Body of pancreas (tissue), 4 donors: ENCODE data around the gene TCFL5.

Experiments
- CTCF ChIP-seq, 7 experiments: fragments of 450-650 bp in 4 of 7; fragments of 200-600 bp in 3 of 7; sonication (generic) in 3 of 7; IDR thresholded peaks; one replicate each; pipeline ENCODE4 v1.5.1; 2016 to 2019; ENCODE audit warnings: antibody characterized with exemption in 7 of 7
- POLR2A ChIP-seq, 3 donors: fragments of 450-650 bp; IDR thresholded peaks; one replicate each; pipeline ENCODE4 v1.6.1; 2016; ENCODE audit warnings: antibody characterized with exemption in 3 of 3, mild to moderate bottlenecking in 2 of 3

DNA sequence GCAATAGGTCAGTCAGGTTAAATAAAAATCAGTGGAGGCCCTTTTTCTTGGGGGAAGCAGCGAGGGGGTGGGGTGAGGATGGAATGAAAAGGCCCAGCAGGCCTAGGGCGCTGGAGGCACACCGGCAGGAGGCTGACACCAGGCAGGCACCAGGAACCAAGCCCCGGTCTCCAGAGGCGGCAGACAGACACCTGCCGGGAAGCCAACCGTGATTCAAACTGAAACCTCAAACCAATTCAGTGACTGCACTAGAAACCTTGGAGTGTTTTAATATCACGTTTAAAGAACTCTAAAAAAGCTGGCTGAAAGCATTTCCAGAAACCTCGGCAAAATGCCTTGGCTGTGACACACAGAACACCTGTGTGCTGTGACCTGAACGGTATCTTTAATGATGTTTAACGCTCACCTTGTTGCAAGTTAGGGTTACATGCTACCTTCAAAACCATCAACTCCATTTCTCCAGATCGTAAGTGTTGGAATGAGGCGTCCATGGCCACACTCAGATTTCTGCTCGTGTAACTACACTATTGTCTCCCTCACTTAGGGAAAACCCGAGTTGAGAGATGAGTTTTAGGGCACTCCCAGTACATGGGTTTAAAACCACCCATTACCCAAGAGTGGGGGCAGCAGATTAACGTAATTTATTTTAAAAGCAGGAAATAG lies 37.5 kb upstream of the TCFL5 start:
- TF ChIP-seq POLR2A (IDR thresholded peaks at IDR 0.05) = no peak
- TF ChIP-seq CTCF (IDR thresholded peaks at IDR 0.05) = no peak
